A673 (cell line): ENCODE data around the gene KCNT2. TPM values are rescaled to one million over a fixed set of nuclear protein-coding genes. Genes with fewer than 3 reads are reported as not detected.

Experiments used
- BruUV-seq: library from RNA; stranded (reverse); fragments of 400-500 nt; replicated peaks from 2 replicates; lab custom pipeline; 2021; lab: Mats Ljungman, UMichigan
- CTCF ChIA-PET: fragments of 300-600 bp; sonication (Branson Sonifier 250); formaldehyde crosslinking; loops from one replicate; lab custom pipeline; 2022; ENCODE audit warnings: antibody characterized with exemption; lab: Charles Lee
- POLR2A ChIA-PET: fragments of 300-600 bp; sonication (Branson Sonifier 250); formaldehyde crosslinking; loops from one replicate; lab custom pipeline; 2022; ENCODE audit warnings: antibody characterized with exemption; ENCODE audit not compliant: low non-redundant PET; lab: Charles Lee
- DNase-seq: peaks from one replicate; pipeline ENCODE4 v3.0.0-alpha.2; 2015; ENCODE audit warnings: low spot score
- H3K27ac ChIP-seq: fragments of 200-600 bp; sonication (generic); 2 replicates; pipeline ENCODE4 v1.5.1; 2016; ENCODE audit warnings: mixed run types, low read depth, mild to moderate bottlenecking, mixed read lengths, antibody characterized with exemption, low read length; ENCODE audit not compliant: poor library complexity, severe bottlenecking
- H3K27me3 ChIP-seq: fragments of 200-600 bp; sonication (generic); replicated peaks from 2 replicates; pipeline ENCODE4 v1.6.1; 2017; ENCODE audit warnings: mixed run types, low read depth, mild to moderate bottlenecking, mixed read lengths, antibody characterized with exemption, low read length; ENCODE audit not compliant: insufficient read depth, poor library complexity
- H3K36me3 ChIP-seq: fragments of 200-600 bp; sonication (generic); 2 replicates; pipeline ENCODE4 v1.6.1; 2016; ENCODE audit warnings: mixed run types, mild to moderate bottlenecking, mixed read lengths, antibody characterized with exemption, low read length; ENCODE audit not compliant: insufficient read depth, poor library complexity, severe bottlenecking
- H3K4me1 ChIP-seq: fragments of 200-600 bp; sonication (generic); 2 replicates; pipeline ENCODE4 v1.6.1; 2017; ENCODE audit warnings: mixed run types, mild to moderate bottlenecking, mixed read lengths, antibody characterized with exemption, low read length; ENCODE audit not compliant: insufficient read depth, poor library complexity, severe bottlenecking
- H3K4me3 ChIP-seq: fragments of 200-600 bp; sonication (generic); 2 replicates; pipeline ENCODE4 v1.5.1; 2016; ENCODE audit warnings: low read depth, mixed run types, mild to moderate bottlenecking, mixed read lengths, low read length; ENCODE audit not compliant: poor library complexity, severe bottlenecking
- H3K9me3 ChIP-seq: fragments of 200-600 bp; sonication (generic); 2 replicates; pipeline ENCODE4 v1.6.1; 2016; ENCODE audit warnings: mixed run types, low read depth, mild to moderate bottlenecking, mixed read lengths, antibody characterized with exemption, low read length; ENCODE audit not compliant: poor library complexity, severe bottlenecking
- CTCF ChIP-seq: fragments of 300-800, 200-600 bp; sonication (generic); conservative IDR thresholded peaks from 2 replicates; pipeline ENCODE4 v1.5.1; 2017; ENCODE audit warnings: low read depth, mild to moderate bottlenecking, antibody characterized with exemption, low read length, moderate library complexity, mixed read lengths
- EZH2 ChIP-seq: fragments of 200-600 bp; sonication (generic); IDR thresholded peaks from 2 replicates; pipeline ENCODE4 v1.6.1; 2017; ENCODE audit warnings: borderline replicate concordance, low read depth, mild to moderate bottlenecking, mixed read lengths, antibody characterized with exemption, low read length; ENCODE audit not compliant: poor library complexity, severe bottlenecking
- intact Hi-C: fragments of 100-400 bp; cut with micrococcal nuclease; formaldehyde crosslinking; loops from one replicate; pipeline ENCODE4 v1.10.0; 2022; ENCODE audit not compliant: unreplicated experiment
- total RNA-seq: library from RNA; stranded (reverse); gene quantifications from 2 replicates; pipeline ENCODE4 v1.2.3, GENCODE V29; 2021

The KCNT2 gene
- total RNA-seq, 1 experiment from 2014 or later: 1.2 TPM

- intact Hi-C loops: no loop called here
- Histone ChIP-seq H3K27ac (no peak overlapping the region), H3K27me3 (peaks cover 10% of the 10 kb centered on the region), H3K4me3 (no peak overlapping the region), H3K9me3 (no peaks in the 10 kb centered on the region), H3K4me1 (no peaks in the 10 kb centered on the region), H3K36me3 (no peaks in the 10 kb centered on the region)
- no TSS peak for BruUV-seq
- ChIA-PET POLR2A (no interaction called here), CTCF (no interaction called here)
- DNase-seq: no peak
- TF ChIP-seq EZH2: no peak
- TF ChIP-seq CTCF: no peak
Measured at GRCh38 chr1:196207612-196208217, 400.5 kb downstream of the KCNT2 start.

DNA sequence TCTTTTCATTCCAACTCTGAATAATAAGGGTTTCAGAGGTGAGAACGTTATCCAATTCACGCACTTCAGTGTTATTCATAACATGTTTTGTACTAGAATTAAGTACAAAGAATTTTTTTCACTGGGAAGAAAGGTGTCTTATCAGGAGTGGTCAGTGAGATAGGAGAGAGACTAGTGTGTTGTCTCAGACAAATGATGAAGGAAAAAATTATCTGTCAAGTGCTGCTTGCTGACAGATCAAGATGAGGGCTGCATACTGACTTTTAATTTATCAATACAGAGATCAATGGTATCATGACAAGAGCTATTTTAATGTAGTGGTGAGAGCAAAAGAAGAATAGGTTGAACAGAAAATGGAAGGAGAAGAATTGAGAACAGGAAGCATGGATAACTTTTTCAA lies 402.4 kb downstream of the KCNT2 start:
- DNase-seq: no peak
- intact Hi-C loops: no loop called here
- BruUV-seq: no TSS peak
- ChIA-PET POLR2A (no interaction called here), CTCF (no interaction called here)
- no peaks in the 10 kb centered on the region for H3K36me3 ChIP-seq
- H3K9me3 ChIP-seq: no peaks in the 10 kb centered on the region
- no peak for TF ChIP-seq EZH2
- no peak for TF ChIP-seq CTCF
- H3K27ac ChIP-seq: no peak overlapping the region
- no peak overlapping the region for H3K4me3 ChIP-seq
- no peaks in the 10 kb centered on the region for H3K4me1 ChIP-seq
- peaks cover 7% of the 10 kb centered on the region for H3K27me3 ChIP-seq

DNA sequence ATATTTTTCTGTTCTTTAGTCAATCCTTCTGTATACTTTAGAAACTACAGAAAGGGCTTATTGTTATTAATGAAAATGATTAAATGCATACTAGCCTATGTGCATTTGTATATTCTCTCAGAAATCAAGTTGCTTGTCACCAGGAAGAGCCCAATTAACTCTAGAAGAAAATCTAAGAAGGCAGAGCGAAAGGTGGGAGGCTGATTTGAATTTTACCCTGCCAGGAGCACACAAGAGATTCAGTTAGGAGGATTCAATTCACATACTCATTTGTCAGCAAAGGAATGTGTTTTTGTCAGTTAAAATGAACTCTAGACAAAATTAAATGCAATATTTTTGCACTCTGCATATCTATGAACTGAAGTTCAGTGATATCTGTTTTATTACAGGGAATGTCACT lies 411.8 kb downstream of the KCNT2 start:
- Histone ChIP-seq H3K36me3 (no peaks in the 10 kb centered on the region), H3K27ac (no peak overlapping the region), H3K4me1 (no peaks in the 10 kb centered on the region), H3K4me3 (no peak overlapping the region), H3K9me3 (no peaks in the 10 kb centered on the region), H3K27me3 (no peaks in the 10 kb centered on the region)
- BruUV-seq: no TSS peak
- CTCF ChIA-PET: no interaction called here
- POLR2A ChIA-PET: no interaction called here
- intact Hi-C loops: no loop called here
- DNase-seq: no peak
- TF ChIP-seq CTCF: no peak
